BE2C (cell line): ENCODE data around the gene CDH22.

ENCODE experiments used
- DNase-seq: peaks from one replicate; pipeline ENCODE4 v3.0.0-alpha.2; 2020
- H3K27me3 ChIP-seq: fragments of 250-450 bp; sonication (Bioruptor Pico); 2 replicates; pipeline ENCODE4 v1.5.1; 2020; ENCODE audit warnings: mild to moderate bottlenecking
- H3K36me3 ChIP-seq: fragments of 250-450 bp; sonication (Bioruptor Pico); 2 replicates; pipeline ENCODE4 v1.5.1; 2020; ENCODE audit warnings: mild to moderate bottlenecking
- H3K4me1 ChIP-seq: fragments of 250-450 bp; sonication (Bioruptor Pico); 2 replicates; pipeline ENCODE4 v1.5.1; 2020
- H3K4me3 ChIP-seq: 2 replicates; pipeline ENCODE4 v1.5.1; 2011; ENCODE audit warnings: low read depth, low read length
- H3K9me3 ChIP-seq: fragments of 250-450 bp; sonication (Bioruptor Pico); 2 replicates; pipeline ENCODE4 v1.5.1; 2020
- TF ChIP-seq, protein P1 (sequence below): IDR thresholded peaks from 2 replicates; pipeline ENCODE4 v1.5.1; 2012; ENCODE audit warnings: mild to moderate bottlenecking, low read depth, low read length

CDH22 gene

DNA sequence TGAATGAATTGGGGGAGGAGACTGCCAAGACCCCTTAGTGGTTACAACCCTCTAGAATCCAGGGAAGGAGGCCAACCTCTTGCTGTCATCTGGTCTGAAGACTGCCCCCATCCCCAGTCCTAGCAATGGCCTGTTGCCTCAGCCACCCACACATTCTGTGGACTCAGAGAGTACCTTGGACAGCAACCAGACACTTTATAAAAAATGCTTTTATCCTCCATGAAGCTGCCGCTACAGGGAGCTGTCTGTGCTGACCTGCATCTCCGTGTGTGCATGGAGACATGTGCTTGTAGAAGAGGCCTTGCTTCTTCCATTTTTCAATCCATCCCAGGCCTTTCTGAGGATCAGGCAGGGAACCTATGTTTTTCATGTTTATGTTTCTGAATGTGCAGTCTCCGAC lies 15.2 kb downstream of the CDH22 start:
- TF ChIP-seq, protein P1, sequence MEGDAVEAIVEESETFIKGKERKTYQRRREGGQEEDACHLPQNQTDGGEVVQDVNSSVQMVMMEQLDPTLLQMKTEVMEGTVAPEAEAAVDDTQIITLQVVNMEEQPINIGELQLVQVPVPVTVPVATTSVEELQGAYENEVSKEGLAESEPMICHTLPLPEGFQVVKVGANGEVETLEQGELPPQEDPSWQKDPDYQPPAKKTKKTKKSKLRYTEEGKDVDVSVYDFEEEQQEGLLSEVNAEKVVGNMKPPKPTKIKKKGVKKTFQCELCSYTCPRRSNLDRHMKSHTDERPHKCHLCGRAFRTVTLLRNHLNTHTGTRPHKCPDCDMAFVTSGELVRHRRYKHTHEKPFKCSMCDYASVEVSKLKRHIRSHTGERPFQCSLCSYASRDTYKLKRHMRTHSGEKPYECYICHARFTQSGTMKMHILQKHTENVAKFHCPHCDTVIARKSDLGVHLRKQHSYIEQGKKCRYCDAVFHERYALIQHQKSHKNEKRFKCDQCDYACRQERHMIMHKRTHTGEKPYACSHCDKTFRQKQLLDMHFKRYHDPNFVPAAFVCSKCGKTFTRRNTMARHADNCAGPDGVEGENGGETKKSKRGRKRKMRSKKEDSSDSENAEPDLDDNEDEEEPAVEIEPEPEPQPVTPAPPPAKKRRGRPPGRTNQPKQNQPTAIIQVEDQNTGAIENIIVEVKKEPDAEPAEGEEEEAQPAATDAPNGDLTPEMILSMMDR: no peak
- Histone ChIP-seq H3K4me3 (no peak overlapping the region), H3K9me3 (no peaks in the 10 kb centered on the region), H3K36me3 (no peaks in the 10 kb centered on the region), H3K4me1 (no peaks in the 10 kb centered on the region; the same call in 1 of the 2 replicates), H3K27me3 (no peaks in the 10 kb centered on the region)
- no peak for DNase-seq

DNA sequence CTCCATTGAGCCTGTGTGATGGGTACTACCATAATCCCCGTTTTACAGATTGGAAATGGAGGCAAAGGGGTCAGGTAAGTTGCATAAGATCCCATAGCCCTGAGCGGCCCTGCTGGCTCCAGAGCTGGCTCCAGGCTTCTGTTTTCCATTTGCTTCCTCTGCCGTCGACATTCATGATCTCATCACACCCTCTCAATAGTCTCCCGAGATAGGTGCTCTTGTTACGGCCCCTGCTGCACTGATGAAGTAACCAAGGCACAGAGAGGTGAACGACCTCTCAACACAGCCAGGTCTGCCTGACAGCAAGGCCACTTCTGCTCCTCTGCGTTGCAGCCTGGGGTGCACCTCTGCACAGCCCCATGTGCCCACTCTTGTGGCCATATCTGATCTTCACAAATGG lies 16.9 kb downstream of the CDH22 start:
- TF ChIP-seq, protein P1: no peak
- Histone ChIP-seq H3K27me3 (no peaks in the 10 kb centered on the region), H3K4me1 (no peaks in the 10 kb centered on the region; the same call in 1 of the 2 replicates), H3K4me3 (no peak overlapping the region), H3K36me3 (no peaks in the 10 kb centered on the region), H3K9me3 (no peaks in the 10 kb centered on the region)
- DNase-seq: no peak

DNA sequence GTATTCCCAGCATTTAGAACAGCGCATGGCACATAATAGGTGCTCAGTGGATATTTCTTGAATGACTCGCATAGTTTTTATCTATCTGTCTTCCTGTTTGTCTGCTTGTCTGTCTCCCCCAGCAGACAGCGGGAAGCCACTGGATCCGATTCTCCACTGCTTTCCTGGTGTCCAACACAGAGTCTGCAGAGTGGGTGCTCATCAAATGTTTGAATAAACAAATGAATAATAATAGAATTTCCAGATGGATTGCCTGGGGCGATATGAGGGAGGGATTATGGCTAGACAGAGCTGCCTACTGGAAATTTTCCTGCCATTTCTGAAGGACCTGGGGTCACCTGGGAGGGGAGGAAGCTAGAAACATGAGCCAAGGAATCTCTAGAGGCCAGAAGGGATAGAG lies 18.9 kb downstream of the CDH22 start:
- H3K27me3 ChIP-seq: no peaks in the 10 kb centered on the region
- no peak overlapping the region for H3K4me3 ChIP-seq
- no peaks in the 10 kb centered on the region; the same call in 1 of the 2 replicates for H3K4me1 ChIP-seq
- TF ChIP-seq, protein P1: no peak
- no peaks in the 10 kb centered on the region for H3K9me3 ChIP-seq
- H3K36me3 ChIP-seq: no peaks in the 10 kb centered on the region
- peak; percentile 35 for DNase-seq

DNA sequence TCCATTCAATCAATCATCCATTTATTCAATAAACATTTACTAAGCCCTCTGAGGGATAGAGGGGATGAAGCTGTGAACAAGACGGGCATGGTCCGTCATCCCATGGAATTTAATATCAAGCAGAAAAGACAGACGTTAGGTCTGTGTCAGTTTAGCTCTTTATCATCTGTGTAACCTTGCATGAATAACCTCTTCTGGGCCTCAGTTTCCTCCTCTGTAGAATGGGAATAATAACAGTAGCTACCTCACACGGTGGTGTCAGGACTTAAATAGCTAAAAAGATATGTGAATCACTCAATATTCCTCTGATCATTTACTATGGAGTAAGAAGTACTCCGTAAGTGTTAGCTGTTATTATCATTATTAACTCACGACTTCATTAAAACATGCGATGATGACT lies 21.3 kb downstream of the CDH22 start:
- H3K27me3 ChIP-seq: no peaks in the 10 kb centered on the region
- TF ChIP-seq, protein P1: no peak
- no peaks in the 10 kb centered on the region for H3K9me3 ChIP-seq
- no peaks in the 10 kb centered on the region for H3K36me3 ChIP-seq
- no peak for DNase-seq
- H3K4me1 ChIP-seq: no peaks in the 10 kb centered on the region; the same call in none of the 2 replicates
- H3K4me3 ChIP-seq: no peak overlapping the region

DNA sequence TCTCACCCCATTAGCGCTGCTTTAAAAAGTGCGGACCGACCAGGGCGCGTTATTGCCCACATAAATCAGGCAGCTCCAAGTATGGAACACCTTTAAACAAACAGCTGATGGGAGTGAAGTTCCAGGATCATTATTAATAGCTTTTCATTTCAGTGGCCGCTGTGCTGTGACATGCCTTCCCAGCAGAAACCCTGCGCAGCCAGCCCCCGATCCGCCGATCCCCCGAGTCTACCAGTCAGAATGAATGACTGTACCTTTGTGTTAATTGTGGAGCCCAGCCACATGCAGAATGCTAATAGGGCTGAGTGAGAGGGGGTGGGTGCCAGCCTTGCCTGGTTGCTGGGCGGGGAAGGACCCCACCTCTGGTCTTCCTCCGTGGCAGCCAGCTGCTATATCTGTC lies 21.9 kb downstream of the CDH22 start:
- DNase-seq: no peak
- Histone ChIP-seq H3K4me3 (no peak overlapping the region), H3K4me1 (no peaks in the 10 kb centered on the region; the same call in none of the 2 replicates), H3K27me3 (no peaks in the 10 kb centered on the region), H3K36me3 (no peaks in the 10 kb centered on the region), H3K9me3 (no peaks in the 10 kb centered on the region)
- TF ChIP-seq, protein P1: no peak

DNA sequence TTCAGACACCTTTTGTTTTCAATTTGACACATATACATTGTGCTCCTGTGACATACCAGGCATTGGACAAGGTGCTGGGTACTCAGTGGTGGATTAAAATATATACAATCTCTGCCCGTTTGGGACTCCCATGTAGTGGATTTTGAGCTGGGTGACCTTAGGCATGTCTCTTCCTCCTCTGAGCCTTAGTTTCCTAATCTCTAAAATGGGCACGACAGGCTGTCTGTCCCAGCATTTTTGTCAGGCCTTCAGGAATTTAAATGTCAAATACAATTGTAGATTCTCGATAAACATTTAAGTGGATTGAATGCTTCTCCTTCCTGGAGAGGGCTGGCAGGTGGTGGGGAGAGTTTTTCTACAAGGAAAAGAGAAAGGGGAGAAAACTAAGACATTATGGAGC lies 22.6 kb downstream of the CDH22 start:
- Histone ChIP-seq H3K4me1 (no peaks in the 10 kb centered on the region; the same call in none of the 2 replicates), H3K36me3 (no peaks in the 10 kb centered on the region), H3K4me3 (no peak overlapping the region), H3K27me3 (no peaks in the 10 kb centered on the region), H3K9me3 (no peaks in the 10 kb centered on the region)
- TF ChIP-seq, protein P1: no peak
- DNase-seq: no peak
